ENCODE results near the gene TMEM267.
"Not testable (repeated sequence)": the region's sequence is repeated elsewhere in the genome, so short reads cannot be mapped to it uniquely, and the experiment has no call there.

The TMEM267 gene

GRCh38 chr5:43484106-43484849 lies 613 bp upstream of the TMEM267 start:
- peak overlapping the region; percentile 84 for H3K27ac ChIP-seq
- TF ChIP-seq ZFX (IDR thresholded peaks at IDR 0.05; ENCODE audit: borderline replicate concordance) (no peak), CTCF (IDR thresholded peaks at IDR 0.05) (peak; percentile 90)

- peak overlapping the region; percentile 84 for H3K27ac ChIP-seq
- TF ChIP-seq CTCF (IDR thresholded peaks at IDR 0.05) (no peak), ZFX (IDR thresholded peaks at IDR 0.05; ENCODE audit: borderline replicate concordance) (no peak)
Measured at GRCh38 chr5:43482490-43483297, 971 bp downstream of the TMEM267 start.

- no peak overlapping the region for H3K27ac ChIP-seq
- TF ChIP-seq ZFX (IDR thresholded peaks at IDR 0.05; ENCODE audit: borderline replicate concordance): no peak
- TF ChIP-seq CTCF (IDR thresholded peaks at IDR 0.05): no peak; the same call in 1 of the 2 replicates
Measured at GRCh38 chr5:43469671-43470391, 13.8 kb downstream of the TMEM267 start.

GRCh38 chr5:43467100-43467499 lies 16.6 kb downstream of the TMEM267 start:
- H3K27ac ChIP-seq: no peak overlapping the region
- TF ChIP-seq ZFX (IDR thresholded peaks at IDR 0.05; ENCODE audit: borderline replicate concordance): no peak
- TF ChIP-seq CTCF (IDR thresholded peaks at IDR 0.05): no peak

GRCh38 chr5:43465455-43465854 lies 18.2 kb downstream of the TMEM267 start:
- not testable (repeated sequence) for H3K27ac ChIP-seq

GRCh38 chr5:43461066-43461465 lies 22.6 kb downstream of the TMEM267 start:
- no peak for TF ChIP-seq CTCF (IDR thresholded peaks at IDR 0.05)
- no peak for TF ChIP-seq ZFX (IDR thresholded peaks at IDR 0.05; ENCODE audit: borderline replicate concordance)
- no peak overlapping the region for H3K27ac ChIP-seq

- TF ChIP-seq CTCF (IDR thresholded peaks at IDR 0.05): no peak
- TF ChIP-seq ZFX (IDR thresholded peaks at IDR 0.05; ENCODE audit: borderline replicate concordance): no peak
- no peak overlapping the region for H3K27ac ChIP-seq
Measured at GRCh38 chr5:43456556-43456955, 27.1 kb downstream of the TMEM267 start.

- not testable (repeated sequence) for H3K27ac ChIP-seq
Measured at GRCh38 chr5:43441575-43441974, 42.1 kb downstream of the TMEM267 start.

Measured in 22Rv1 (cell line).